Lung (tissue), 12 donors: ENCODE data around the gene MDN1. TPM values are rescaled to one million over a fixed set of nuclear protein-coding genes. Genes with fewer than 3 reads are reported as not detected.

Experiments used
- ATAC-seq: fragments of 200-7000 bp; cut with Tn5 transposase; one replicate; pipeline ENCODE4 v1.9.1; 2020; ENCODE audit warnings: moderate number of reproducible peaks; ENCODE audit not compliant: insufficient read depth, low FRiP score
- DNase-seq, 3 donors: peaks; one replicate each; pipeline ENCODE4 v3.0.0-alpha.2; 2013 to 2017
- H3K27ac ChIP-seq, 2 donors: one replicate each; pipeline ENCODE4 v1.5.1; 2013; ENCODE audit warnings: mild to moderate bottlenecking in 2 of 2, moderate library complexity in 2 of 2, control low read depth in 1 of 2, inconsistent platforms in 1 of 2, low read depth in 1 of 2, low read length in 1 of 2
- H3K27me3 ChIP-seq, 3 donors: one replicate each; pipeline ENCODE4 v1.5.1; 2013; ENCODE audit warnings: low read length in 2 of 3; ENCODE audit not compliant: control insufficient read depth in 3 of 3, insufficient read depth in 3 of 3
- H3K36me3 ChIP-seq, 4 donors: one replicate each; pipeline ENCODE4 v1.5.1; 2013; ENCODE audit warnings: low read length in 4 of 4, mild to moderate bottlenecking in 1 of 4, moderate library complexity in 1 of 4; ENCODE audit not compliant: control insufficient read depth in 4 of 4, insufficient read depth in 4 of 4
- H3K4me1 ChIP-seq, 5 donors: one replicate each; pipeline ENCODE4 v1.5.1; 2013; ENCODE audit warnings: low read length in 5 of 5, mild to moderate bottlenecking in 2 of 5, moderate library complexity in 1 of 5; ENCODE audit not compliant: control insufficient read depth in 5 of 5, insufficient read depth in 5 of 5
- H3K4me3 ChIP-seq: one replicate; pipeline ENCODE4 v1.5.1; 2013; ENCODE audit warnings: mild to moderate bottlenecking, control low read depth, moderate library complexity
- H3K9ac ChIP-seq, 2 donors: one replicate each; pipeline ENCODE4 v1.5.1; 2013; ENCODE audit warnings: low read length in 2 of 2, control low read depth in 1 of 2; ENCODE audit not compliant: insufficient read depth in 1 of 2
- H3K9me3 ChIP-seq, 4 donors: one replicate each; pipeline ENCODE4 v1.5.1; 2013; ENCODE audit warnings: low read length in 3 of 4, mild to moderate bottlenecking in 1 of 4, moderate library complexity in 1 of 4; ENCODE audit not compliant: control insufficient read depth in 4 of 4, insufficient read depth in 3 of 4
- CTCF ChIP-seq: IDR thresholded peaks from 2 replicates; pipeline ENCODE4 v1.5.1; 2012; ENCODE audit warnings: mild to moderate bottlenecking; ENCODE audit errors: control extremely low read depth, extremely low read depth
- WGBS, 2 donors: extraction: QIAGEN DNeasy Blood & Tissue Kit; methylation state at CpG; one replicate each; pipeline ENCODE4 v1.1.7; 2013; 5-methylcytosine and 5-hydroxymethylcytosine counted together
- polyA plus RNA-seq, 2 donors: library from polyadenylated mRNA; stranded (reverse); fragments of 200-250 nt; gene quantifications; one replicate each; pipeline ENCODE4 v1.2.1, GENCODE V29; 2013
- total RNA-seq, 2 donors: library from RNA; depleted of rRNA in 1 of 2; stranded (reverse); fragments of >200 nt in 1 of 2; gene quantifications; one replicate each; pipeline ENCODE4 v1.2.1, GENCODE V29; 2014 to 2021
- donor health status: control.
- donor health status: control.
- donor health status: Bipolar disorder and iron deficiency.
- donor health status: healthy.
- donor health status: DM: yes; HTN: yes; CAD: no.

Gene MDN1
- total and polyA plus RNA-seq, 4 donors = 7.6 to 33.8 (median 31.7) TPM

- no peak for ATAC-seq
- H3K27me3 ChIP-seq = no peaks in the 10 kb centered on the region
- TF ChIP-seq CTCF = no peak
- no peak overlapping the region for H3K27ac ChIP-seq
- 45 to 55% methylated on average over 5 of the region's 5 CpGs for WGBS, 2 donors
- no peak overlapping the region for H3K9ac ChIP-seq
- H3K36me3 ChIP-seq = peaks cover 45 to 59% (median 49%) of the 10 kb centered on the region in 4 donors
- no peaks in the 10 kb centered on the region for H3K9me3 ChIP-seq
- DNase-seq = no peak
- peaks cover 0 to 1% (median 0%) of the 10 kb centered on the region in 5 donors for H3K4me1 ChIP-seq
- H3K4me3 ChIP-seq = no peak overlapping the region
Measured at GRCh38 chr6:89689732-89690131, 129.9 kb downstream of the MDN1 start.

- Histone ChIP-seq H3K9me3 (no peaks in the 10 kb centered on the region), H3K4me3 (no peak overlapping the region), H3K4me1 (peaks cover 0 to 1% (median 0%) of the 10 kb centered on the region in 5 donors), H3K27me3 (no peaks in the 10 kb centered on the region), H3K27ac (no peak overlapping the region), H3K9ac (no peak overlapping the region), H3K36me3 (peaks cover 43 to 58% (median 46%) of the 10 kb centered on the region in 4 donors)
- 96 to 98% methylated on average over 2 of the region's 2 CpGs for WGBS, 2 donors
- no peak for DNase-seq
- no peak for TF ChIP-seq CTCF
- no peak for ATAC-seq
Measured at GRCh38 chr6:89688328-89688727, 131.3 kb downstream of the MDN1 start.

GRCh38 chr6:89685311-89685710 lies 134.3 kb downstream of the MDN1 start:
- H3K9ac ChIP-seq = no peak overlapping the region
- ATAC-seq (no peak), DNase-seq (no peak)
- H3K27me3 ChIP-seq = no peaks in the 10 kb centered on the region
- H3K9me3 ChIP-seq = no peaks in the 10 kb centered on the region
- H3K4me3 ChIP-seq = no peak overlapping the region
- peaks cover 42 to 63% (median 50%) of the 10 kb centered on the region in 4 donors for H3K36me3 ChIP-seq
- WGBS, 2 donors = 99% methylated on average over 2 of the region's 2 CpGs
- TF ChIP-seq CTCF = no peak
- peaks cover 0 to 1% (median 0%) of the 10 kb centered on the region in 5 donors for H3K4me1 ChIP-seq
- no peak overlapping the region for H3K27ac ChIP-seq

GRCh38 chr6:89682991-89683390 lies 136.6 kb downstream of the MDN1 start:
- Histone ChIP-seq H3K4me1 (no peaks in the 10 kb centered on the region), H3K4me3 (no peak overlapping the region), H3K27me3 (no peaks in the 10 kb centered on the region), H3K27ac (no peak overlapping the region), H3K9ac (no peak overlapping the region), H3K9me3 (no peaks in the 10 kb centered on the region), H3K36me3 (peaks cover 51 to 65% (median 60%) of the 10 kb centered on the region in 4 donors)
- ATAC-seq (no peak), DNase-seq (no peak)
- TF ChIP-seq CTCF = no peak
- WGBS, 2 donors = 97% methylated on average over 1 of the region's 1 CpG
